Loucy (cell line): Measurements from ENCODE around the gene FCHSD2.

Experiments
- CTCF ChIP-seq: fragments of 200-600 bp; sonication (generic); conservative IDR thresholded peaks from 2 replicates; pipeline ENCODE4 v1.5.1; 2014; ENCODE audit warnings: mild to moderate bottlenecking, antibody characterized with exemption, low read length
- EZH2phosphoT487 ChIP-seq: fragments of 200-600 bp; IDR thresholded peaks from 2 replicates; pipeline ENCODE4 v1.6.1; 2018; ENCODE audit warnings: antibody characterized with exemption, mild to moderate bottlenecking, moderate library complexity, borderline replicate concordance

GRCh38 chr11:73170140-73170539 is 28.0 kb upstream of the FCHSD2 start:
- TF ChIP-seq CTCF (no peak), EZH2phosphoT487 (no peak)
